K562 (cell line): ENCODE results near the gene SCUBE1. TPM values are rescaled to one million over a fixed set of nuclear protein-coding genes. Genes with fewer than 3 reads are reported as not detected.
A peak's percentile ranks its signal among the peaks of the same experiment; 100 is the strongest.

ENCODE experiments used
- ARHGAP35 ChIP-seq: fragments of 450-650 bp; IDR thresholded peaks from 2 replicates; pipeline ENCODE4 v1.6.1; 2018; ENCODE audit not compliant: partially characterized antibody
- BRD4 ChIP-seq: fragments of 200-600 bp; sonication (generic); IDR thresholded peaks from 2 replicates; pipeline ENCODE4 v1.6.1; 2017; ENCODE audit warnings: inconsistent platforms
- CXXC5 ChIP-seq: fragments of 250-450 bp; sonication (Bioruptor Pico); IDR thresholded peaks from 2 replicates; pipeline ENCODE4 v1.8.0; 2022; ENCODE audit warnings: inconsistent platforms, mild to moderate bottlenecking, moderate library complexity
- ETV6 ChIP-seq, 3 experiments: fragments of 150-350 bp in 1 of 3; sonication (generic) in 1 of 3; formaldehyde crosslinking in 1 of 3; IDR thresholded peaks; 2 replicates each; pipeline versions ENCODE4 v1.6.1 to v1.8.0; 2014 to 2022; ENCODE audit warnings: borderline replicate concordance in 2 of 3, low read depth in 2 of 3, antibody characterized with exemption in 1 of 3, low read length in 1 of 3, mild to moderate bottlenecking in 1 of 3, missing genetic modification reagents in 1 of 3
- FOSL1 ChIP-seq: fragments of 200-800 bp; sonication (Bioruptor generic); conservative IDR thresholded peaks from 2 replicates; pipeline ENCODE4 v1.6.1; 2016; ENCODE audit warnings: missing genetic modification characterization, missing compliant biosample characterization
- FOXA3 ChIP-seq, 2 experiments: fragments of 450-650 bp in 1 of 2; sonication (generic) in 1 of 2; formaldehyde crosslinking; IDR thresholded peaks in 1 of 2; conservative IDR thresholded peaks in 1 of 2; 2 replicates each; pipeline versions ENCODE4 v1.4.0 to v1.8.0; 2020 to 2022; ENCODE audit warnings: mild to moderate bottlenecking in 2 of 2, missing genetic modification reagents in 1 of 2
- HCFC1 ChIP-seq: IDR thresholded peaks from 2 replicates; pipeline ENCODE4 v1.6.1; 2012; ENCODE audit warnings: low read depth, low read length, improper control_type of control experiment
- HMG20A ChIP-seq: fragments of 450-650 bp; formaldehyde crosslinking; conservative IDR thresholded peaks from 2 replicates; pipeline ENCODE4 v1.4.0; 2020; ENCODE audit warnings: mild to moderate bottlenecking, mixed read lengths
- KLF16 ChIP-seq: IDR thresholded peaks from 2 replicates; pipeline ENCODE4 v1.6.1; 2016; ENCODE audit warnings: antibody characterized with exemption
- MTA1 ChIP-seq: fragments of 450-650 bp; IDR thresholded peaks from 2 replicates; pipeline ENCODE4 v1.6.1; 2017; ENCODE audit warnings: borderline replicate concordance
- NFE2 ChIP-seq: IDR thresholded peaks from 2 replicates; pipeline ENCODE4 v1.6.1; 2014; ENCODE audit warnings: antibody characterized with exemption, low read depth
- PPARD ChIP-seq: fragments of 250-450 bp; sonication (Bioruptor Pico); IDR thresholded peaks from 2 replicates; pipeline ENCODE4 v1.8.0; 2022; ENCODE audit warnings: inconsistent platforms, mild to moderate bottlenecking, moderate library complexity
- PTTG1 ChIP-seq: fragments of 450-650 bp; IDR thresholded peaks from 2 replicates; pipeline ENCODE4 v1.6.1; 2016; ENCODE audit warnings: low read depth, mild to moderate bottlenecking, missing genetic modification characterization, missing compliant biosample characterization
- RBM34 ChIP-seq: fragments of 200-400 bp; formaldehyde crosslinking; IDR thresholded peaks from 2 replicates; pipeline ENCODE4 v1.6.1; 2018; ENCODE audit warnings: low read length, borderline replicate concordance; ENCODE audit not compliant: insufficient read depth
- SFPQ ChIP-seq: fragments of 200-400 bp; formaldehyde crosslinking; IDR thresholded peaks from 2 replicates; pipeline ENCODE4 v1.6.1; 2017; ENCODE audit warnings: mild to moderate bottlenecking, low read depth, low read length, moderate library complexity
- SP2 ChIP-seq: IDR thresholded peaks from 2 replicates; pipeline ENCODE4 v1.6.1; 2011; ENCODE audit warnings: mild to moderate bottlenecking, low read depth, low read length, moderate library complexity; ENCODE audit not compliant: poor library complexity, severe bottlenecking; ENCODE audit errors: extremely low read depth
- TSC22D4 ChIP-seq: fragments of 450-650 bp; IDR thresholded peaks from 2 replicates; pipeline ENCODE4 v1.6.1; 2016; ENCODE audit warnings: missing genetic modification characterization, missing biosample characterization, control low read depth
- ZBED1 ChIP-seq: IDR thresholded peaks from 2 replicates; pipeline ENCODE4 v1.6.1; 2014
- ZNF124 ChIP-seq: sonication (generic); formaldehyde crosslinking; IDR thresholded peaks from 2 replicates; pipeline ENCODE4 v1.8.1; 2022; ENCODE audit warnings: missing genetic modification reagents
- ZNF354B ChIP-seq: fragments of 250-450 bp; sonication (Bioruptor Pico); IDR thresholded peaks from 2 replicates; pipeline ENCODE4 v1.4.0; 2020
- ZNF41 ChIP-seq: fragments of 250-450 bp; sonication (Bioruptor Pico); conservative IDR thresholded peaks from 2 replicates; pipeline ENCODE4 v1.4.0; 2020; ENCODE audit warnings: mild to moderate bottlenecking
- ZNF766 ChIP-seq: fragments of 200-800 bp; sonication (Bioruptor generic); conservative IDR thresholded peaks from 2 replicates; pipeline ENCODE4 v1.6.1; 2016; ENCODE audit warnings: missing genetic modification characterization, missing compliant biosample characterization
- ZSCAN32 ChIP-seq: fragments of 450-650 bp; formaldehyde crosslinking; IDR thresholded peaks from 2 replicates; pipeline ENCODE4 v1.4.0; 2020; ENCODE audit warnings: mild to moderate bottlenecking, moderate library complexity
- polyA plus RNA-seq, 8 experiments: library from polyadenylated mRNA; depleted of rRNA in 4 of 8; stranded (reverse) in 5 of 8; unstranded in 3 of 8; fragments of >200 nt; fragmentation: Nextera tagmentation in 2 of 8; fragmentation: Illumina TruSeq in 1 of 8; extraction: Ambion mirVana in 2 of 8; extraction: Trizol in 1 of 8; gene quantifications; 2 replicates each; pipeline versions ENCODE4 v1.2.1 to v1.2.3, GENCODE V29; 2011 to 2014; ENCODE audit warnings: inconsistent platforms in 1 of 8, missing spikeins in 1 of 8
- total RNA-seq, 7 experiments: library from RNA; depleted of rRNA in 6 of 7; stranded (reverse); fragments of >200 nt in 6 of 7; fragmentation: Illumina TruSeq in 2 of 7; extraction: Trizol in 2 of 7; gene quantifications; 2 replicates each; pipeline versions ENCODE4 v1.2.1 to v1.2.3, GENCODE V29; 2011 to 2021; ENCODE audit warnings: low replicate concordance in 1 of 7
- TF ChIP-seq, protein P1 (sequence below): sonication (generic); formaldehyde crosslinking; IDR thresholded peaks from 2 replicates; pipeline ENCODE4 v1.8.0; 2022; ENCODE audit warnings: mild to moderate bottlenecking, missing genetic modification reagents
- TF ChIP-seq, protein P2 (sequence below): fragments of 450-650 bp; formaldehyde crosslinking; conservative IDR thresholded peaks from 2 replicates; pipeline ENCODE4 v1.4.0; 2022; ENCODE audit warnings: mild to moderate bottlenecking, missing genetic modification characterization

The SCUBE1 gene
- total and polyA plus RNA-seq, 9 of the 15 experiments (the other 6 are each of a cell fraction or from before 2014, with no cell fraction given) = 0.03 to 0.47 (median 0.29) TPM; not detected in 6

GRCh38 chr22:43275545-43276317, 67.4 kb downstream of the SCUBE1 start (continued):
- TF ChIP-seq SFPQ (no peak), ARHGAP35 (no peak), ZNF41 (CRISPR knock-in tag) (no peak), ZSCAN32 (CRISPR knock-in tag) (no peak), ZBED1 (no peak), PPARD (CRISPR knock-in tag) (no peak), ETV6 (IDR thresholded peaks at IDR 0.05; ENCODE audit: borderline replicate concordance in 1 of 2, low read depth in 2 of 2, low read length in 1 of 2) (no peak), ETV6 (CRISPR knock-in tag; IDR thresholded peaks at IDR 0.05; ENCODE audit: borderline replicate concordance) (no peak), SP2 (no peak), CXXC5 (CRISPR knock-in tag) (no peak), MTA1 (peak; percentile 29; the same call in 1 of the 2 replicates), FOSL1 (tag) (peak; percentile 95), ZNF124 (CRISPR knock-in tag) (no peak), PTTG1 (tag) (no peak), NFE2 (0 out of 2 replicates have a peak, but pooled peaks have one; percentile 32), HMG20A (CRISPR knock-in tag) (no peak), BRD4 (no peak), RBM34 (no peak), FOXA3 (CRISPR knock-in tag; conservative IDR thresholded peaks at IDR 0.05 in 1 of 2, IDR thresholded peaks at IDR 0.05 in 1 of 2) (no peak), ZNF354B (CRISPR knock-in tag) (no peak), ZNF766 (CRISPR knock-in tag) (no peak), HCFC1 (no peak), KLF16 (no peak), TSC22D4 (no peak)
- TF ChIP-seq, protein P1, sequence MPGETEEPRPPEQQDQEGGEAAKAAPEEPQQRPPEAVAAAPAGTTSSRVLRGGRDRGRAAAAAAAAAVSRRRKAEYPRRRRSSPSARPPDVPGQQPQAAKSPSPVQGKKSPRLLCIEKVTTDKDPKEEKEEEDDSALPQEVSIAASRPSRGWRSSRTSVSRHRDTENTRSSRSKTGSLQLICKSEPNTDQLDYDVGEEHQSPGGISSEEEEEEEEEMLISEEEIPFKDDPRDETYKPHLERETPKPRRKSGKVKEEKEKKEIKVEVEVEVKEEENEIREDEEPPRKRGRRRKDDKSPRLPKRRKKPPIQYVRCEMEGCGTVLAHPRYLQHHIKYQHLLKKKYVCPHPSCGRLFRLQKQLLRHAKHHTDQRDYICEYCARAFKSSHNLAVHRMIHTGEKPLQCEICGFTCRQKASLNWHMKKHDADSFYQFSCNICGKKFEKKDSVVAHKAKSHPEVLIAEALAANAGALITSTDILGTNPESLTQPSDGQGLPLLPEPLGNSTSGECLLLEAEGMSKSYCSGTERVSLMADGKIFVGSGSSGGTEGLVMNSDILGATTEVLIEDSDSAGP (CRISPR knock-in tag) = no peak
- TF ChIP-seq, protein P2, sequence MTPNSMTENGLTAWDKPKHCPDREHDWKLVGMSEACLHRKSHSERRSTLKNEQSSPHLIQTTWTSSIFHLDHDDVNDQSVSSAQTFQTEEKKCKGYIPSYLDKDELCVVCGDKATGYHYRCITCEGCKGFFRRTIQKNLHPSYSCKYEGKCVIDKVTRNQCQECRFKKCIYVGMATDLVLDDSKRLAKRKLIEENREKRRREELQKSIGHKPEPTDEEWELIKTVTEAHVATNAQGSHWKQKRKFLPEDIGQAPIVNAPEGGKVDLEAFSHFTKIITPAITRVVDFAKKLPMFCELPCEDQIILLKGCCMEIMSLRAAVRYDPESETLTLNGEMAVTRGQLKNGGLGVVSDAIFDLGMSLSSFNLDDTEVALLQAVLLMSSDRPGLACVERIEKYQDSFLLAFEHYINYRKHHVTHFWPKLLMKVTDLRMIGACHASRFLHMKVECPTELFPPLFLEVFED (CRISPR knock-in tag) = 0 out of 2 replicates have a peak, but pooled peaks have one; percentile 67
